Right renal pelvis (tissue), 4 donors: ENCODE results near the gene CIP2A. TPM values are rescaled to one million over a fixed set of nuclear protein-coding genes. Genes with fewer than 3 reads are reported as not detected.
"Not testable (repeated sequence)": the region's sequence is repeated elsewhere in the genome, so short reads cannot be mapped to it uniquely, and the experiment has no call there.

Experiments used
- DNase-seq, 4 donors: peaks; one replicate each; pipeline ENCODE4 v3.0.0-alpha.2; 2013; ENCODE audit warnings: low read depth in 4 of 4, low spot score in 3 of 4, missing footprints in 1 of 4
- polyA plus RNA-seq, 4 donors: library from polyadenylated mRNA; unstranded; fragments of 120-200 nt; gene quantifications; one replicate each; pipeline ENCODE4 v1.2.1, GENCODE V29; 2013; ENCODE audit not compliant: insufficient read length in 4 of 4

CIP2A gene
- polyA plus RNA-seq = 10 to 100 TPM; 17.2 to 20.7 (median 19.1) TPM

- peak; percentile 87 to 93 (median 90) for DNase-seq
These were observed at the start of gene CIP2A, which contains the start of gene DZIP3 for GRCh38 chr3:108589081-108589997. CIP2A (minus strand) TSS chr3:108589438; CDS start chr3:108589375, 63 bp downstream. DZIP3 (plus strand) TSS chr3:108589722; CDS start chr3:108605407, 15,685 bp downstream.

GRCh38 chr3:108629974-108630373 lies 40.7 kb upstream of the CIP2A start:
- DNase-seq = no peak

- DNase-seq = no peak
These were observed 34.3 kb upstream of the CIP2A start for GRCh38 chr3:108623504-108623903.

- DNase-seq = no peak
These were observed 31.0 kb upstream of the CIP2A start for GRCh38 chr3:108620250-108620649.

- DNase-seq = not testable (repeated sequence)
These were observed 26.9 kb upstream of the CIP2A start for GRCh38 chr3:108616090-108616489.

- no peak for DNase-seq
These were observed 21.4 kb upstream of the CIP2A start for GRCh38 chr3:108610651-108611050.

GRCh38 chr3:108608750-108609149 lies 19.5 kb upstream of the CIP2A start:
- no peak for DNase-seq

GRCh38 chr3:108605491-108605890 lies 16.3 kb upstream of the CIP2A start:
- no peak for DNase-seq

- no peak for DNase-seq
These were observed 15.8 kb upstream of the CIP2A start for GRCh38 chr3:108605028-108605427.

- DNase-seq = no peak
These were observed 14.5 kb upstream of the CIP2A start for GRCh38 chr3:108603691-108604090.

- DNase-seq = no peak
These were observed 13.7 kb upstream of the CIP2A start for GRCh38 chr3:108602935-108603294.

GRCh38 chr3:108602249-108602934 lies 13.2 kb upstream of the CIP2A start:
- peak in 1 of 4 donors; percentile 7 for DNase-seq

GRCh38 chr3:108599677-108600409 lies 10.6 kb upstream of the CIP2A start:
- DNase-seq = no peak

- no peak for DNase-seq
These were observed 9.1 kb upstream of the CIP2A start for GRCh38 chr3:108598375-108598774.

- no peak for DNase-seq
These were observed 6.1 kb upstream of the CIP2A start for GRCh38 chr3:108595321-108595720.

GRCh38 chr3:108590460-108590859 lies 1.2 kb upstream of the CIP2A start:
- peak in 1 of 4 donors; percentile 3 for DNase-seq

- DNase-seq = no peak
These were observed 723 bp upstream of the CIP2A start for GRCh38 chr3:108589998-108590323.

- DNase-seq = no peak
These were observed 637 bp downstream of the CIP2A start for GRCh38 chr3:108588601-108589000.

GRCh38 chr3:108578064-108578463 lies 11.2 kb downstream of the CIP2A start:
- no peak for DNase-seq

- no peak for DNase-seq
These were observed 19.9 kb downstream of the CIP2A start for GRCh38 chr3:108569336-108569735.

- DNase-seq = no peak
These were observed 22.6 kb downstream of the CIP2A start for GRCh38 chr3:108566599-108566998.
